ENCODE results near the gene LRRC51.

Gene LRRC51

DNA sequence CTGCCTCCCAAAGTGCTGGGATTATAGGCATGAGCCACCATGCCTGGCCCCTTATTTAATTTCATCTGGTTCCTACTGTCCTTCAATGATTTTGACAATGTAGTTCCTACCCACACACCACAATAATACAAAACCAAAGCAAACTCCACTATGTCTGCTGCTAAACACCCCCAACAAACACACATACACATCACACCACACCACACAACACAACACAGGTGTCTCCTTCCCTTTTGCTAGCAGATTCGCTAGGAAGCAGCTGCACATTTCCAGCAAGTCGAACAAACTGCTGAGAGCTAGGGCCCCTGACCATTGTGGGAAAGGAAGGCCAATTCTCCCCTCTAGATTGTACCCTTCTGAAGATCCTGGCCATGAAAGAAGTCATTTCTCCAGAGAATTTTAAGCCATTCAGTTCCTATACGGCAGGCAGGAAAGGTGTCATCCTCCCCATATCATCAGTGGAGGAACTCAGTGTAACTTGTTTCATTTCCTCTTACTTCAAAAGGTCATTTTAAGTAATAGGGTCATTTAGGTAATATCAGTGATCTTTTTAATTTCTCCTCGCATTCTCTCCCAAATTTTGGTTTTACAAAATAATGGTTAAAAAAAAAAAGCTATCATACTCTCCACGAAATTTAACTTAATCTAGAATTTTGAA, 18.8 kb upstream of the LRRC51 start:
- DNase-seq (ENCODE audit: extremely low read depth, low read depth), result no peak

DNA sequence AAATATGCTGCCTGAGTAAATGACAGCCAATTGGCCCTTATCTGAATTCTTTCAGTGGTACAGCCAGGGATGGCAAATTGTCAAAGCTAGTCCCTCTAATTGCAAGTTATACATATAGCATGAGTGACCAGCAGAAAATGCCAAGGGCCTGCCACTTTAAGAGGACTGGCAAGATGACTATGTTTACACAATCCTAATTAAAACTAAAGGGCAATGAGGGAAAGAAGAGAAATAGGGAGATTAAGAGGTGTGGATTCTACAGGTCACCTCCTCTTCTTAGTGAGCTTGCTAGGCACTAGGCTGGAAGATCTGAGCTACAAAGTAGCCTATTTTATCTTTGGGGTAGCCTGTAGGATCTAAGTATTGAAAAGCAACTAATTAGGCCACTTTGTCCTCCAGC, 13.8 kb upstream of the LRRC51 start:
- DNase-seq (ENCODE audit: extremely low read depth, low read depth), result no peak

More for the DNA sequence above, 18.8 kb upstream of the LRRC51 start:
- TF ChIP-seq, protein P1, sequence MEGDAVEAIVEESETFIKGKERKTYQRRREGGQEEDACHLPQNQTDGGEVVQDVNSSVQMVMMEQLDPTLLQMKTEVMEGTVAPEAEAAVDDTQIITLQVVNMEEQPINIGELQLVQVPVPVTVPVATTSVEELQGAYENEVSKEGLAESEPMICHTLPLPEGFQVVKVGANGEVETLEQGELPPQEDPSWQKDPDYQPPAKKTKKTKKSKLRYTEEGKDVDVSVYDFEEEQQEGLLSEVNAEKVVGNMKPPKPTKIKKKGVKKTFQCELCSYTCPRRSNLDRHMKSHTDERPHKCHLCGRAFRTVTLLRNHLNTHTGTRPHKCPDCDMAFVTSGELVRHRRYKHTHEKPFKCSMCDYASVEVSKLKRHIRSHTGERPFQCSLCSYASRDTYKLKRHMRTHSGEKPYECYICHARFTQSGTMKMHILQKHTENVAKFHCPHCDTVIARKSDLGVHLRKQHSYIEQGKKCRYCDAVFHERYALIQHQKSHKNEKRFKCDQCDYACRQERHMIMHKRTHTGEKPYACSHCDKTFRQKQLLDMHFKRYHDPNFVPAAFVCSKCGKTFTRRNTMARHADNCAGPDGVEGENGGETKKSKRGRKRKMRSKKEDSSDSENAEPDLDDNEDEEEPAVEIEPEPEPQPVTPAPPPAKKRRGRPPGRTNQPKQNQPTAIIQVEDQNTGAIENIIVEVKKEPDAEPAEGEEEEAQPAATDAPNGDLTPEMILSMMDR (IDR thresholded peaks at IDR 0.05; ENCODE audit: low read depth, low read length), result no peak

DNA sequence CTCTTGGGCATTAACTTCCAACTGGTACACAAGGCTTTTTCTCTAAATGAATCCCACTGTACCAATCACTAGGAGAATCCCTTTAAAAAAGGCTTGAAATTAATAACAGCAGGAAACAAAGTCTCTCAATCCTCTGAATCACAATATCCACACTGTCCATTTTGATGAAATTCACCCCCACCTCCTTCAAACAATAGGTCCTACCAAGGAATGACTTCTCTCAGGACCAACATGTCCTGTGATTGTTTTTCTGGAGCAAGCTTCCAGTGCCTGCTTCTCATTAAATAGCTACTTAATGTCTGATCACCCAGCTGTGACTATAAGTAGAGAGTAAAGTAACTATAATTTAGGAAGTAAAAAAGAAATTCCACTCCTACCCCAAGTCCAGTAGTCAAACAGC, 13.4 kb upstream of the LRRC51 start:
- TF ChIP-seq, protein P1 (IDR thresholded peaks at IDR 0.05; ENCODE audit: low read depth, low read length), result no peak
- no peak for DNase-seq (ENCODE audit: extremely low read depth, low read depth)

More for the DNA sequence above, 13.8 kb upstream of the LRRC51 start:
- TF ChIP-seq, protein P1 (IDR thresholded peaks at IDR 0.05; ENCODE audit: low read depth, low read length), result no peak

DNA sequence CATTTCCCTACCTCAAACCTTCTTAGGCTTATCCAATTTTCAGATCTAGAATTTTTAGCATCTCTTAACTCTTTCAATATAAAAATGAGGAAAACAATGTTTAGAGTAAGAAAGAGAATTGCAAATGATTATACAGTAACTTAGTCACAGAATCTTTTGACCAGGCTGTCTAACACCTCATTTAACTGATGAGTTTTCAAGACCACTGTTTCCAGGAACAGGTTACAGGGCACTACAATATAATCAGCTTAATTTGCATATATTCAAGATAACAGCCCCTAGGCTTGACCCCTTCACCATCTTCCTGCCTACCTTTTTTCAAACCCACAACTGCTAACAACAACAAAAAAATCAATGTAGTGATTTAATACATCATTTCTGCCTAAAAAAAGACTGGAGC, 13.0 kb upstream of the LRRC51 start:
- no peak for DNase-seq (ENCODE audit: extremely low read depth, low read depth)
- TF ChIP-seq, protein P1 (IDR thresholded peaks at IDR 0.05; ENCODE audit: low read depth, low read length), result no peak

DNA sequence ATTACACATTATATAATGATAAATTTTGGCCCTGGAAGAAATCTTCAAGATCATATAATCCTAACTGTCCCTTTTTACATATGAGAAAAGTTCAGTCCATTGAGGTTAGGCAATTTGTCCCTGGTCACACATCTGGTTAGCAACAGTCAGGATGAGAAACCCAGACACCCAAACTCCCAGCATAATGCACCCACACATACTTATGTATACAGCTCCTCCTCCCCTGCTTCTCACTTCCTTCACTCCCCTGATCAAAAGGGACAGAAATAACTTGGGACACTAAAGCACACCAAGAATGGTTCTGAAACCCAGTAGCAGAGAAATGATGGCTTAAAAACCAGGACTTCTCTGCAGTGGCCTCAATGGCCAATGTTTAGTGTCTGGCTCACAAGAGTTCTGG, 11.4 kb upstream of the LRRC51 start:
- no peak for DNase-seq (ENCODE audit: extremely low read depth, low read depth)

DNA sequence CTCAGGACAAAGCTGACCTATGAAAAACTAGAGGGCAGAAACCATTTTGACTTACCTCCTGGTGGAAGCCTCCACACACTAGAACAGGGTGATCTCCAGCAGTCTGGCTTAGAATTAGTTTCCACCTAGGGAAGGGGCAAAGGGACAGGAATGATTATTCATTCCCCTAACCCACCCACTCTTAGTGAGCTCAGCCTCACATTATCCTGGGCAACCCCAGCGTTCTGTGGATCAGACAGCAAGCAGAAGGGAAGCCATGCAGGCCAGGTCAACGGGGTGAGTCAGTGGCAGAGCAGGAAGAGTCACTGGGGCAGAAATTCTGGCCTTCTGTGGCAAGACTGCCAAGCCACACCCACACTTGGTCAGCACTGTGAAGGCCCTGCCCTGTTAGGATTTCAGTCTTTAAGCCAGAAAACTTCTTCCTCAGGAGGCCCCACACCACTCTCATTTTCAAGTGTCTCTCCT, 10.8 kb upstream of the LRRC51 start:
- TF ChIP-seq, protein P1 (IDR thresholded peaks at IDR 0.05; ENCODE audit: low read depth, low read length), result no peak
- DNase-seq (ENCODE audit: extremely low read depth, low read depth), result peak; percentile 60

More for the DNA sequence above, 11.4 kb upstream of the LRRC51 start:
- TF ChIP-seq, protein P1 (IDR thresholded peaks at IDR 0.05; ENCODE audit: low read depth, low read length), result no peak

DNA sequence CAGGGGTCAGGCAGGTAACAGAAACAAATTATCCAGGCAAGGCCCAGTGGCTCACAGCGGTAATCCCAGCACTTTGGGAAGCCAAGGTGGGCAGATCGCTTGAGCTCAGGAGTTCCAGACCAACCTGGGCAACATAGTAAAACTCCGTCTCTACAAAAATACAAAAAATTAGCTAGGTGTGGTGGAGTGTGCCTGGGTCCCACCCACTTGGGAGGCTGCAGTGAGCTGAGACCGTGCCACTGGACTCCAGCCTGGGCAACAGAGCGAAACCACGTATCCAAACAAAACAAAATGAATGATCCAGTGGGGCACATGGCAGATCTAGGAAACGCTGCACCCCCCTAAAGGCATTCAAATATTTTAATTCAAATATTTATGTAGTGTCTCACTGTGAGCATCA, 10.2 kb upstream of the LRRC51 start:
- TF ChIP-seq, protein P1 (IDR thresholded peaks at IDR 0.05; ENCODE audit: low read depth, low read length), result no peak
- no peak for DNase-seq (ENCODE audit: extremely low read depth, low read depth)

All from AG09319 (cell line).